ENCODE data around the gene WDFY1. TPM values are rescaled to one million over a fixed set of nuclear protein-coding genes. Genes with fewer than 3 reads are reported as not detected.

Gene WDFY1
- total RNA-seq, 1 donor from 2014 or later, result 53.1 TPM

GRCh38 chr2:223870840-223871611 lies 74.1 kb downstream of the WDFY1 start:
- Mint-ChIP-seq H3K36me3 (ENCODE audit: low read depth, unreplicated experiment) (peaks cover 5% of the 10 kb centered on the region), H3K27me3 (ENCODE audit: unreplicated experiment) (no peaks in the 10 kb centered on the region)

GRCh38 chr2:223868005-223868404 lies 77.1 kb downstream of the WDFY1 start:
- H3K27ac Mint-ChIP-seq (ENCODE audit: unreplicated experiment), result no peak overlapping the region
- H3K4me1 Mint-ChIP-seq (ENCODE audit: unreplicated experiment), result peaks cover 8% of the 10 kb centered on the region
- DNase-seq (ENCODE audit: low spot score), result no peak
- H3K4me3 Mint-ChIP-seq (ENCODE audit: unreplicated experiment), result no peak overlapping the region
- no peaks in the 10 kb centered on the region for H3K27me3 Mint-ChIP-seq (ENCODE audit: unreplicated experiment)
- H3K9me3 Mint-ChIP-seq (ENCODE audit: unreplicated experiment), result no peaks in the 10 kb centered on the region
- no peak for TF ChIP-seq CTCF (IDR thresholded peaks at IDR 0.05; ENCODE audit: unreplicated experiment)
- peaks cover 5% of the 10 kb centered on the region for H3K36me3 Mint-ChIP-seq (ENCODE audit: low read depth, unreplicated experiment)

More at GRCh38 chr2:223870840-223871611, 74.1 kb downstream of the WDFY1 start:
- no peaks in the 10 kb centered on the region for H3K9me3 Mint-ChIP-seq (ENCODE audit: unreplicated experiment)
- no peak overlapping the region for H3K27ac Mint-ChIP-seq (ENCODE audit: unreplicated experiment)
- H3K4me1 Mint-ChIP-seq (ENCODE audit: unreplicated experiment), result no peaks in the 10 kb centered on the region
- H3K4me3 Mint-ChIP-seq (ENCODE audit: unreplicated experiment), result no peak overlapping the region
- DNase-seq (ENCODE audit: low spot score), result no peak
- TF ChIP-seq CTCF (IDR thresholded peaks at IDR 0.05; ENCODE audit: unreplicated experiment), result no peak

- Mint-ChIP-seq H3K9me3 (ENCODE audit: unreplicated experiment) (no peaks in the 10 kb centered on the region), H3K27ac (ENCODE audit: unreplicated experiment) (no peak overlapping the region), H3K4me1 (ENCODE audit: unreplicated experiment) (peaks cover 8% of the 10 kb centered on the region), H3K36me3 (ENCODE audit: low read depth, unreplicated experiment) (peaks cover 5% of the 10 kb centered on the region), H3K27me3 (ENCODE audit: unreplicated experiment) (no peaks in the 10 kb centered on the region), H3K4me3 (ENCODE audit: unreplicated experiment) (no peak overlapping the region)
- no peak for DNase-seq (ENCODE audit: low spot score)
- TF ChIP-seq CTCF (IDR thresholded peaks at IDR 0.05; ENCODE audit: unreplicated experiment), result no peak
These were observed 79.1 kb downstream of the WDFY1 start for GRCh38 chr2:223865907-223866508.

- no peak for TF ChIP-seq CTCF (IDR thresholded peaks at IDR 0.05; ENCODE audit: unreplicated experiment)
- H3K9me3 Mint-ChIP-seq (ENCODE audit: unreplicated experiment), result no peaks in the 10 kb centered on the region
These were observed 80.0 kb downstream of the WDFY1 start for GRCh38 chr2:223865124-223865523.

GRCh38 chr2:223863491-223863890 lies 81.6 kb downstream of the WDFY1 start:
- Mint-ChIP-seq H3K9me3 (ENCODE audit: unreplicated experiment) (no peaks in the 10 kb centered on the region), H3K36me3 (ENCODE audit: low read depth, unreplicated experiment) (no peaks in the 10 kb centered on the region), H3K4me3 (ENCODE audit: unreplicated experiment) (no peak overlapping the region), H3K27ac (ENCODE audit: unreplicated experiment) (no peak overlapping the region), H3K4me1 (ENCODE audit: unreplicated experiment) (peaks cover 8% of the 10 kb centered on the region), H3K27me3 (ENCODE audit: unreplicated experiment) (peaks cover 3% of the 10 kb centered on the region)
- no peak for DNase-seq (ENCODE audit: low spot score)
- TF ChIP-seq CTCF (IDR thresholded peaks at IDR 0.05; ENCODE audit: unreplicated experiment), result no peak

More at GRCh38 chr2:223865124-223865523, 80.0 kb downstream of the WDFY1 start:
- H3K36me3 Mint-ChIP-seq (ENCODE audit: low read depth, unreplicated experiment), result peaks cover 5% of the 10 kb centered on the region
- no peak overlapping the region for H3K27ac Mint-ChIP-seq (ENCODE audit: unreplicated experiment)
- H3K4me1 Mint-ChIP-seq (ENCODE audit: unreplicated experiment), result peaks cover 8% of the 10 kb centered on the region
- H3K27me3 Mint-ChIP-seq (ENCODE audit: unreplicated experiment), result no peaks in the 10 kb centered on the region
- no peak overlapping the region for H3K4me3 Mint-ChIP-seq (ENCODE audit: unreplicated experiment)
- no peak for DNase-seq (ENCODE audit: low spot score)
